ENCODE results near the gene GARS1.

The GARS1 gene

GRCh38 chr7:30661926-30662325, 67.2 kb downstream of the GARS1 start:
- no peak overlapping the region for H3K4me3 ChIP-seq (ENCODE audit: low read length)
- no peak overlapping the region for H4K8ac ChIP-seq (ENCODE audit: low read depth, low read length)
- no peak overlapping the region for H3K23ac ChIP-seq (ENCODE audit: low read length)
- no CpG with 5 or more reads among the region's 6 CpGs for WGBS (ENCODE audit: extremely low coverage, insufficient coverage, low lambda C conversion rate)
- H2BK5ac ChIP-seq (ENCODE audit: low read length) = no peak overlapping the region
- no peak overlapping the region for H3K4me2 ChIP-seq (ENCODE audit: low read length)
- H3K9ac ChIP-seq (ENCODE audit: low read length) = no peak overlapping the region
- H4K5ac ChIP-seq (ENCODE audit: low read length) = no peak overlapping the region
- H3K4ac ChIP-seq (ENCODE audit: low read depth, low read length) = no peak overlapping the region
- no peak overlapping the region for H2BK15ac ChIP-seq (replicated peaks; ENCODE audit: low read depth)
- no peaks in the 10 kb centered on the region for H3K27me3 ChIP-seq (ENCODE audit: insufficient read depth, low read length, poor library complexity)
- no peaks in the 10 kb centered on the region for H3K79me1 ChIP-seq (ENCODE audit: low read length)
- no peak overlapping the region for H2AK5ac ChIP-seq (ENCODE audit: low read length)
- H3K36me3 ChIP-seq (ENCODE audit: control insufficient read depth, insufficient read depth, low read length) = no peaks in the 10 kb centered on the region
- H3K18ac ChIP-seq (ENCODE audit: low read length) = no peak overlapping the region
- H3K56ac ChIP-seq (ENCODE audit: low read length) = no peak overlapping the region
- H3K79me2 ChIP-seq (ENCODE audit: control insufficient read depth, insufficient read depth, low read length) = no peaks in the 10 kb centered on the region
- H3K4me1 ChIP-seq (ENCODE audit: control insufficient read depth, low read depth, low read length) = no peaks in the 10 kb centered on the region
- no peak overlapping the region for H2BK120ac ChIP-seq (ENCODE audit: low read depth, low read length)
- H3K27ac ChIP-seq (ENCODE audit: low read depth, low read length) = no peak overlapping the region
- no peak for DNase-seq

- no peaks in the 10 kb centered on the region for H3K36me3 ChIP-seq (ENCODE audit: control insufficient read depth, insufficient read depth, low read length)
These were observed 67.8 kb downstream of the GARS1 start for GRCh38 chr7:30662431-30662939.

GRCh38 chr7:30663414-30663813, 68.7 kb downstream of the GARS1 start:
- no peak overlapping the region for H3K4me3 ChIP-seq (ENCODE audit: low read length)
- no peak overlapping the region for H2BK5ac ChIP-seq (ENCODE audit: low read length)
- no CpG with 5 or more reads among the region's 4 CpGs for WGBS (ENCODE audit: extremely low coverage, insufficient coverage, low lambda C conversion rate)

More at GRCh38 chr7:30662431-30662939, 67.8 kb downstream of the GARS1 start:
- Histone ChIP-seq H4K8ac (ENCODE audit: low read depth, low read length) (no peak overlapping the region), H2AK5ac (ENCODE audit: low read length) (no peak overlapping the region), H3K4me2 (ENCODE audit: low read length) (no peak overlapping the region), H3K27ac (ENCODE audit: low read depth, low read length) (no peak overlapping the region), H3K27me3 (ENCODE audit: insufficient read depth, low read length, poor library complexity) (no peaks in the 10 kb centered on the region), H2BK5ac (ENCODE audit: low read length) (no peak overlapping the region), H3K4me3 (ENCODE audit: low read length) (no peak overlapping the region), H3K79me1 (ENCODE audit: low read length) (no peaks in the 10 kb centered on the region), H4K5ac (ENCODE audit: low read length) (no peak overlapping the region), H3K9ac (ENCODE audit: low read length) (no peak overlapping the region), H3K23ac (ENCODE audit: low read length) (no peak overlapping the region), H3K18ac (ENCODE audit: low read length) (no peak overlapping the region), H3K56ac (ENCODE audit: low read length) (no peak overlapping the region), H2BK120ac (ENCODE audit: low read depth, low read length) (no peak overlapping the region), H3K79me2 (ENCODE audit: control insufficient read depth, insufficient read depth, low read length) (no peaks in the 10 kb centered on the region), H3K4ac (ENCODE audit: low read depth, low read length) (no peak overlapping the region), H2BK15ac (replicated peaks; ENCODE audit: low read depth) (no peak overlapping the region), H3K4me1 (ENCODE audit: control insufficient read depth, low read depth, low read length) (no peaks in the 10 kb centered on the region)
- DNase-seq = no peak
- WGBS (ENCODE audit: extremely low coverage, insufficient coverage, low lambda C conversion rate) = no CpG with 5 or more reads among the region's 9 CpGs

GRCh38 chr7:30664184-30664885, 69.7 kb downstream of the GARS1 start:
- Histone ChIP-seq H4K5ac (ENCODE audit: low read length) (no peak overlapping the region), H3K4me3 (ENCODE audit: low read length) (no peak overlapping the region), H2BK5ac (ENCODE audit: low read length) (no peak overlapping the region), H3K4me1 (ENCODE audit: control insufficient read depth, low read depth, low read length) (no peaks in the 10 kb centered on the region), H3K27ac (ENCODE audit: low read depth, low read length) (no peak overlapping the region), H3K79me2 (ENCODE audit: control insufficient read depth, insufficient read depth, low read length) (no peaks in the 10 kb centered on the region), H3K27me3 (ENCODE audit: insufficient read depth, low read length, poor library complexity) (no peaks in the 10 kb centered on the region), H3K4me2 (ENCODE audit: low read length) (no peak overlapping the region), H3K18ac (ENCODE audit: low read length) (no peak overlapping the region), H2BK15ac (replicated peaks; ENCODE audit: low read depth) (no peak overlapping the region), H3K79me1 (ENCODE audit: low read length) (no peaks in the 10 kb centered on the region), H3K56ac (ENCODE audit: low read length) (no peak overlapping the region), H3K9ac (ENCODE audit: low read length) (no peak overlapping the region), H2BK120ac (ENCODE audit: low read depth, low read length) (no peak overlapping the region), H3K4ac (ENCODE audit: low read depth, low read length) (no peak overlapping the region), H4K8ac (ENCODE audit: low read depth, low read length) (no peak overlapping the region), H3K23ac (ENCODE audit: low read length) (no peak overlapping the region), H2AK5ac (ENCODE audit: low read length) (no peak overlapping the region), H3K36me3 (ENCODE audit: control insufficient read depth, insufficient read depth, low read length) (no peaks in the 10 kb centered on the region)
- DNase-seq = no peak
- no CpG with 5 or more reads among the region's 2 CpGs for WGBS (ENCODE audit: extremely low coverage, insufficient coverage, low lambda C conversion rate)

More at GRCh38 chr7:30663414-30663813, 68.7 kb downstream of the GARS1 start:
- Histone ChIP-seq H3K27me3 (ENCODE audit: insufficient read depth, low read length, poor library complexity) (no peaks in the 10 kb centered on the region), H2BK120ac (ENCODE audit: low read depth, low read length) (no peak overlapping the region), H3K56ac (ENCODE audit: low read length) (no peak overlapping the region), H3K9ac (ENCODE audit: low read length) (no peak overlapping the region), H2BK15ac (replicated peaks; ENCODE audit: low read depth) (no peak overlapping the region), H3K4me1 (ENCODE audit: control insufficient read depth, low read depth, low read length) (no peaks in the 10 kb centered on the region), H3K27ac (ENCODE audit: low read depth, low read length) (no peak overlapping the region), H3K18ac (ENCODE audit: low read length) (no peak overlapping the region), H3K4me2 (ENCODE audit: low read length) (no peak overlapping the region), H3K36me3 (ENCODE audit: control insufficient read depth, insufficient read depth, low read length) (no peaks in the 10 kb centered on the region), H4K5ac (ENCODE audit: low read length) (no peak overlapping the region), H3K23ac (ENCODE audit: low read length) (no peak overlapping the region), H3K79me2 (ENCODE audit: control insufficient read depth, insufficient read depth, low read length) (no peaks in the 10 kb centered on the region), H3K79me1 (ENCODE audit: low read length) (no peaks in the 10 kb centered on the region), H2AK5ac (ENCODE audit: low read length) (no peak overlapping the region), H4K8ac (ENCODE audit: low read depth, low read length) (no peak overlapping the region), H3K4ac (ENCODE audit: low read depth, low read length) (no peak overlapping the region)
- no peak for DNase-seq

GRCh38 chr7:30665043-30665442, 70.4 kb downstream of the GARS1 start:
- Histone ChIP-seq H3K4me3 (ENCODE audit: low read length) (no peak overlapping the region), H2BK120ac (ENCODE audit: low read depth, low read length) (no peak overlapping the region), H3K36me3 (ENCODE audit: control insufficient read depth, insufficient read depth, low read length) (no peaks in the 10 kb centered on the region), H3K27ac (ENCODE audit: low read depth, low read length) (no peak overlapping the region), H3K4me2 (ENCODE audit: low read length) (no peak overlapping the region), H2AK5ac (ENCODE audit: low read length) (no peak overlapping the region), H2BK5ac (ENCODE audit: low read length) (no peak overlapping the region), H4K5ac (ENCODE audit: low read length) (no peak overlapping the region), H2BK15ac (replicated peaks; ENCODE audit: low read depth) (no peak overlapping the region), H3K4ac (ENCODE audit: low read depth, low read length) (no peak overlapping the region), H3K9ac (ENCODE audit: low read length) (no peak overlapping the region), H3K56ac (ENCODE audit: low read length) (no peak overlapping the region), H4K8ac (ENCODE audit: low read depth, low read length) (no peak overlapping the region), H3K23ac (ENCODE audit: low read length) (no peak overlapping the region), H3K27me3 (ENCODE audit: insufficient read depth, low read length, poor library complexity) (no peaks in the 10 kb centered on the region), H3K79me2 (ENCODE audit: control insufficient read depth, insufficient read depth, low read length) (no peaks in the 10 kb centered on the region), H3K18ac (ENCODE audit: low read length) (no peak overlapping the region), H3K79me1 (ENCODE audit: low read length) (no peaks in the 10 kb centered on the region), H3K4me1 (ENCODE audit: control insufficient read depth, low read depth, low read length) (no peaks in the 10 kb centered on the region)
- no CpG with 5 or more reads among the region's 8 CpGs for WGBS (ENCODE audit: extremely low coverage, insufficient coverage, low lambda C conversion rate)
- DNase-seq = no peak

- no CpG with 5 or more reads among the region's 11 CpGs for WGBS (ENCODE audit: extremely low coverage, insufficient coverage, low lambda C conversion rate)
- Histone ChIP-seq H3K23ac (ENCODE audit: low read length) (no peak overlapping the region), H3K9ac (ENCODE audit: low read length) (no peak overlapping the region), H3K4me1 (ENCODE audit: control insufficient read depth, low read depth, low read length) (no peaks in the 10 kb centered on the region), H3K79me2 (ENCODE audit: control insufficient read depth, insufficient read depth, low read length) (no peaks in the 10 kb centered on the region), H2BK15ac (replicated peaks; ENCODE audit: low read depth) (no peak overlapping the region), H3K4me2 (ENCODE audit: low read length) (no peak overlapping the region), H3K27ac (ENCODE audit: low read depth, low read length) (no peak overlapping the region), H3K27me3 (ENCODE audit: insufficient read depth, low read length, poor library complexity) (no peaks in the 10 kb centered on the region), H2BK120ac (ENCODE audit: low read depth, low read length) (no peak overlapping the region), H3K56ac (ENCODE audit: low read length) (no peak overlapping the region), H4K5ac (ENCODE audit: low read length) (no peak overlapping the region), H2AK5ac (ENCODE audit: low read length) (no peak overlapping the region), H3K4ac (ENCODE audit: low read depth, low read length) (no peak overlapping the region), H4K8ac (ENCODE audit: low read depth, low read length) (no peak overlapping the region), H2BK5ac (ENCODE audit: low read length) (no peak overlapping the region), H3K79me1 (ENCODE audit: low read length) (no peaks in the 10 kb centered on the region), H3K36me3 (ENCODE audit: control insufficient read depth, insufficient read depth, low read length) (no peaks in the 10 kb centered on the region), H3K4me3 (ENCODE audit: low read length) (no peak overlapping the region), H3K18ac (ENCODE audit: low read length) (no peak overlapping the region)
- no peak for DNase-seq
These were observed 70.8 kb downstream of the GARS1 start for GRCh38 chr7:30665449-30665848.

Measured in mesendoderm (in vitro differentiated cells).